Esophagus mucosa (tissue), 1 donor: ENCODE measurements around the gene PSG5. TPM values are rescaled to one million over a fixed set of nuclear protein-coding genes. Genes with fewer than 3 reads are reported as not detected.
"Not testable (repeated sequence)": the region's sequence is repeated elsewhere in the genome, so short reads cannot be mapped to it uniquely, and the experiment has no call there.

Experiments
- ATAC-seq: fragments of 200-7000 bp; cut with Tn5 transposase; one replicate; pipeline ENCODE4 v1.9.1; 2020
- total RNA-seq: library from RNA; stranded (reverse); gene quantifications from one replicate; pipeline ENCODE4 v1.2.4, GENCODE V29; 2023
- donor health status: DM: yes; HTN: yes; CAD: no.

The PSG5 gene
- total RNA-seq, 1 donor from 2014 or later = not detected

GRCh38 chr19:43181869-43182771, 4.2 kb downstream of the PSG5 start:
- ATAC-seq = not testable (repeated sequence)

GRCh38 chr19:43179569-43180147, 6.7 kb downstream of the PSG5 start:
- not testable (repeated sequence) for ATAC-seq

GRCh38 chr19:43178577-43178976, 7.8 kb downstream of the PSG5 start:
- ATAC-seq = not testable (repeated sequence)

GRCh38 chr19:43165906-43166305, 20.4 kb downstream of the PSG5 start:
- ATAC-seq = not testable (repeated sequence)

- ATAC-seq = not testable (repeated sequence)
Observed at GRCh38 chr19:43163135-43163534, 23.2 kb downstream of the PSG5 start.

- not testable (repeated sequence) for ATAC-seq
Observed at GRCh38 chr19:43162261-43162660, 24.1 kb downstream of the PSG5 start.

- ATAC-seq = peak; percentile 77
Observed at GRCh38 chr19:43152214-43152613, 34.1 kb downstream of the PSG5 start.

- ATAC-seq = peak; percentile 90
Observed at GRCh38 chr19:43149788-43150187, 36.5 kb downstream of the PSG5 start.

GRCh38 chr19:43148233-43148632, 38.1 kb downstream of the PSG5 start:
- peak; percentile 77 for ATAC-seq

- not testable (repeated sequence) for ATAC-seq
Observed at GRCh38 chr19:43141763-43142162, 44.6 kb downstream of the PSG5 start.

- no peak for ATAC-seq
Observed at GRCh38 chr19:43132696-43133095, 53.6 kb downstream of the PSG5 start.

- not testable (repeated sequence) for ATAC-seq
Observed at GRCh38 chr19:43131281-43131842, 55.0 kb downstream of the PSG5 start.

- ATAC-seq = peak; percentile 91
Observed at GRCh38 chr19:43129197-43129596, 57.1 kb downstream of the PSG5 start.

GRCh38 chr19:43127336-43127735, 59.0 kb downstream of the PSG5 start:
- not testable (repeated sequence) for ATAC-seq

- ATAC-seq = no peak
Observed at GRCh38 chr19:43126720-43127119, 59.6 kb downstream of the PSG5 start.

- ATAC-seq = no peak
Observed at GRCh38 chr19:43124360-43124759, 62.0 kb downstream of the PSG5 start.

- peak; percentile 91 for ATAC-seq
Observed at GRCh38 chr19:43120433-43121026, 65.8 kb downstream of the PSG5 start.

- ATAC-seq = not testable (repeated sequence)
Observed at GRCh38 chr19:43119526-43119925, 66.8 kb downstream of the PSG5 start.

Other genes with a start within 250 kb of the PSG5 start
- gene PSG7, start 249.3 kb downstream of the PSG5 start, total RNA-seq = not detected
- not detected for gene PSG11, start 160.1 kb downstream of the PSG5 start, total RNA-seq
- gene PSG2, start 103.8 kb downstream of the PSG5 start, total RNA-seq = not detected
- gene PSG4, start 19.1 kb upstream of the PSG5 start, total RNA-seq = 0.48 TPM
- gene PSG9, start 83.0 kb upstream of the PSG5 start, total RNA-seq = not detected
- 2.4 TPM for gene CD177, start 167.2 kb upstream of the PSG5 start, total RNA-seq
- 3.3 TPM for gene TEX101, start 228.4 kb upstream of the PSG5 start, total RNA-seq